Measurements from ENCODE around the gene ZNF649.

ZNF649 gene

GRCh38 chr19:51921949-51922348 lies 17.1 kb upstream of the ZNF649 start:
- TF ChIP-seq EZH2phosphoT487 (IDR thresholded peaks at IDR 0.05; ENCODE audit: borderline replicate concordance), result no peak
- TF ChIP-seq, protein P1, sequence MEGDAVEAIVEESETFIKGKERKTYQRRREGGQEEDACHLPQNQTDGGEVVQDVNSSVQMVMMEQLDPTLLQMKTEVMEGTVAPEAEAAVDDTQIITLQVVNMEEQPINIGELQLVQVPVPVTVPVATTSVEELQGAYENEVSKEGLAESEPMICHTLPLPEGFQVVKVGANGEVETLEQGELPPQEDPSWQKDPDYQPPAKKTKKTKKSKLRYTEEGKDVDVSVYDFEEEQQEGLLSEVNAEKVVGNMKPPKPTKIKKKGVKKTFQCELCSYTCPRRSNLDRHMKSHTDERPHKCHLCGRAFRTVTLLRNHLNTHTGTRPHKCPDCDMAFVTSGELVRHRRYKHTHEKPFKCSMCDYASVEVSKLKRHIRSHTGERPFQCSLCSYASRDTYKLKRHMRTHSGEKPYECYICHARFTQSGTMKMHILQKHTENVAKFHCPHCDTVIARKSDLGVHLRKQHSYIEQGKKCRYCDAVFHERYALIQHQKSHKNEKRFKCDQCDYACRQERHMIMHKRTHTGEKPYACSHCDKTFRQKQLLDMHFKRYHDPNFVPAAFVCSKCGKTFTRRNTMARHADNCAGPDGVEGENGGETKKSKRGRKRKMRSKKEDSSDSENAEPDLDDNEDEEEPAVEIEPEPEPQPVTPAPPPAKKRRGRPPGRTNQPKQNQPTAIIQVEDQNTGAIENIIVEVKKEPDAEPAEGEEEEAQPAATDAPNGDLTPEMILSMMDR (conservative IDR thresholded peaks at IDR 0.05; ENCODE audit: low read length), result no peak

DNA sequence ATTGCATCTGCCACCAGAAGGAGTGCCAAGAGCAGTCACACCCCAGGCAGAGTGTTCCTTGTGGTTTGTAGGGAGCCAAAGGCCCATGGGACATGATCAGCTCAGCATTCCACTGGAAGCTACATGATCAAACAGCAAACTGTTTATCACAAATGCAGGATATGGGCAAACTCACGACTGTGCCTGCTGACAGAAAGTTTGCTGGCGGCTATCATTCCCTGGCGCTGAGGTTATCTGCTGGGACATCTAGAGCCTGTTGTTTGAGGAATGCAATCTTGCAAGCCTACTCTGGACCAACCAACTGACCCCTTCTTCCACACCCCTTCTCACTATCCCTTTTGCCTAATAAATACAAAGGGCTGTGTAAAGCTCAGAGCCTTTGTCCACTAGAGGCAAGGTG lies 14.8 kb upstream of the ZNF649 start:
- no peak overlapping the region for H3K4me3 ChIP-seq (ENCODE audit: low read length, poor library complexity, severe bottlenecking)
- no peaks in the 10 kb centered on the region for H3K9me2 ChIP-seq (replicated peaks; ENCODE audit: low read depth, low read length)
- no peak overlapping the region for H3K4me2 ChIP-seq (ENCODE audit: low read depth, low read length, poor library complexity, severe bottlenecking)
- no peaks in the 10 kb centered on the region for H3K27me3 ChIP-seq (ENCODE audit: insufficient read depth, low read length, poor library complexity, severe bottlenecking)
- H4K20me1 ChIP-seq (ENCODE audit: insufficient read depth, low read length, poor library complexity, severe bottlenecking), result no peaks in the 10 kb centered on the region
- no peaks in the 10 kb centered on the region for H3K4me1 ChIP-seq (ENCODE audit: insufficient read depth, low read length, poor library complexity, severe bottlenecking)
- no peak overlapping the region for H3K9ac ChIP-seq (ENCODE audit: low read depth, low read length, poor library complexity, severe bottlenecking)
- no peaks in the 10 kb centered on the region for H3F3A ChIP-seq (ENCODE audit: low read depth)
- no peak overlapping the region for H2AFZ ChIP-seq (ENCODE audit: low read length)
- no peak for TF ChIP-seq EZH2phosphoT487 (IDR thresholded peaks at IDR 0.05; ENCODE audit: borderline replicate concordance)
- TF ChIP-seq, protein P1 (conservative IDR thresholded peaks at IDR 0.05; ENCODE audit: low read length), result no peak
- no peaks in the 10 kb centered on the region for H3K79me2 ChIP-seq (ENCODE audit: insufficient read depth, low read length)
- no peaks in the 10 kb centered on the region for H3K36me3 ChIP-seq (ENCODE audit: insufficient read depth, low read length)
- H3K9me3 ChIP-seq (ENCODE audit: insufficient read depth, low read depth, low read length), result peaks cover 58% of the 10 kb centered on the region; the same call in 1 of the 2 replicates

More at GRCh38 chr19:51921949-51922348, 17.1 kb upstream of the ZNF649 start:
- Histone ChIP-seq H3K9me3 (ENCODE audit: insufficient read depth, low read depth, low read length) (peaks cover 37% of the 10 kb centered on the region; the same call in 1 of the 2 replicates), H3K4me2 (ENCODE audit: low read depth, low read length, poor library complexity, severe bottlenecking) (no peak overlapping the region), H3K9me2 (replicated peaks; ENCODE audit: low read depth, low read length) (no peaks in the 10 kb centered on the region), H3K4me1 (ENCODE audit: insufficient read depth, low read length, poor library complexity, severe bottlenecking) (no peaks in the 10 kb centered on the region), H3K4me3 (ENCODE audit: low read length, poor library complexity, severe bottlenecking) (no peak overlapping the region), H2AFZ (ENCODE audit: low read length) (no peak overlapping the region), H3K36me3 (ENCODE audit: insufficient read depth, low read length) (no peaks in the 10 kb centered on the region), H3K9ac (ENCODE audit: low read depth, low read length, poor library complexity, severe bottlenecking) (no peak overlapping the region), H4K20me1 (ENCODE audit: insufficient read depth, low read length, poor library complexity, severe bottlenecking) (no peaks in the 10 kb centered on the region), H3K27me3 (ENCODE audit: insufficient read depth, low read length, poor library complexity, severe bottlenecking) (no peaks in the 10 kb centered on the region), H3K79me2 (ENCODE audit: insufficient read depth, low read length) (no peaks in the 10 kb centered on the region), H3F3A (ENCODE audit: low read depth) (no peaks in the 10 kb centered on the region)

DNA sequence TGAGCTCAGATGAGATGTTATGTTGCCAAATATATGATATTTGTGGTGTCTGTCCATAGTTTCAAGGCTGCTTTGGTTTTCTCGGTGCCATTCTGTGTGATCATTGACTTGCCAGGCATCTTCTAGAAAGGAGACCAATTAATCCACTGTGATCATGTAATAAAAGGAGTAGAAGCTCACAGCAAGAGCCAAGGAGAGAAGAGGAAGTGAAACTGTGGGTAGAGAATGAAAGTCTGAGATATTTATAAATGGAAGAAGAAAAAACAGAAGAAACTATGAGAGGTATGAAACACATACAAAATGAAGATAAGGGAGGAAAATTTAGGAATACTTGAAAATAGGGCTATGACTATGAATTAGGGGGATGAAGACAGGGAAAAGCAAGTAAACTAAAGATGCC lies 11.3 kb upstream of the ZNF649 start:
- H3F3A ChIP-seq (ENCODE audit: low read depth), result no peaks in the 10 kb centered on the region
- TF ChIP-seq, protein P1 (conservative IDR thresholded peaks at IDR 0.05; ENCODE audit: low read length), result no peak
- TF ChIP-seq EZH2phosphoT487 (IDR thresholded peaks at IDR 0.05; ENCODE audit: borderline replicate concordance), result no peak
- H3K4me1 ChIP-seq (ENCODE audit: insufficient read depth, low read length, poor library complexity, severe bottlenecking), result no peaks in the 10 kb centered on the region
- no peaks in the 10 kb centered on the region for H4K20me1 ChIP-seq (ENCODE audit: insufficient read depth, low read length, poor library complexity, severe bottlenecking)
- peaks cover 52% of the 10 kb centered on the region; the same call in 1 of the 2 replicates for H3K9me3 ChIP-seq (ENCODE audit: insufficient read depth, low read depth, low read length)
- H3K27me3 ChIP-seq (ENCODE audit: insufficient read depth, low read length, poor library complexity, severe bottlenecking), result peaks cover 3% of the 10 kb centered on the region
- H3K36me3 ChIP-seq (ENCODE audit: insufficient read depth, low read length), result no peaks in the 10 kb centered on the region
- H3K9me2 ChIP-seq (replicated peaks; ENCODE audit: low read depth, low read length), result no peaks in the 10 kb centered on the region
- H3K79me2 ChIP-seq (ENCODE audit: insufficient read depth, low read length), result no peaks in the 10 kb centered on the region
- no peak overlapping the region for H3K9ac ChIP-seq (ENCODE audit: low read depth, low read length, poor library complexity, severe bottlenecking)
- H2AFZ ChIP-seq (ENCODE audit: low read length), result no peak overlapping the region
- H3K4me2 ChIP-seq (ENCODE audit: low read depth, low read length, poor library complexity, severe bottlenecking), result no peak overlapping the region
- H3K4me3 ChIP-seq (ENCODE audit: low read length, poor library complexity, severe bottlenecking), result no peak overlapping the region

Measured in Loucy (cell line).